T-cell (primary cell): ENCODE data around the gene DRC7. TPM values are rescaled to one million over a fixed set of nuclear protein-coding genes. Genes with fewer than 3 reads are reported as not detected.
"Not testable (repeated sequence)": the region's sequence is repeated elsewhere in the genome, so short reads cannot be mapped to it uniquely, and the experiment has no call there.

Experiments
- ATAC-seq, 4 experiments: fragments of 200-7000 bp in 3 of 4; fragments of 150-1000 bp in 1 of 4; cut with Tn5 transposase; replicated peaks in 1 of 4; 1 replicate in 3 of 4; 2 replicates in 1 of 4; pipeline ENCODE4 v1.10.0; 2021; ENCODE audit warnings: moderate library complexity in 3 of 4, mild to moderate bottlenecking in 2 of 4, moderate number of reproducible peaks in 1 of 4
- CTCF ChIA-PET, 2 donors: fragments of 300-600 bp; sonication (Branson Sonifier 250); formaldehyde crosslinking; loops; one replicate each; lab custom pipeline; 2022; ENCODE audit warnings: antibody characterized with exemption in 2 of 2; lab: Charles Lee
- POLR2A ChIA-PET, 2 donors: fragments of 300-600 bp; sonication (Branson Sonifier 250); formaldehyde crosslinking; loops; one replicate each; lab custom pipeline; 2022; ENCODE audit warnings: antibody characterized with exemption in 2 of 2; lab: Charles Lee
- DNase-seq, 35 experiments: peaks; one replicate each; pipeline versions ENCODE4 v3.0.0 to v3.0.0-alpha.2; 2013 to 2023
- H3K27ac ChIP-seq: one replicate; pipeline ENCODE4 v1.5.1; 2013; ENCODE audit warnings: low read length
- H3K27me3 ChIP-seq, 2 experiments: replicated peaks in 1 of 2; 1 replicate in 1 of 2; 2 replicates in 1 of 2; pipeline versions ENCODE4 v1.6.1 to v1.7.0; 2013; ENCODE audit warnings: low read length in 1 of 2, mixed read lengths in 1 of 2; ENCODE audit not compliant: control insufficient read depth in 2 of 2, insufficient read depth in 2 of 2; ENCODE audit errors: extremely low read depth in 1 of 2
- H3K36me3 ChIP-seq, 2 donors: 1 replicate in 1 of 2; 2 replicates in 1 of 2; pipeline versions ENCODE4 v1.6.1 to v1.7.0; 2013; ENCODE audit warnings: low read length in 1 of 2; ENCODE audit not compliant: control insufficient read depth in 2 of 2, insufficient read depth in 1 of 2; ENCODE audit errors: extremely low read depth in 1 of 2
- H3K4me1 ChIP-seq, 2 experiments: 1 replicate in 1 of 2; 2 replicates in 1 of 2; pipeline versions ENCODE4 v1.6.1 to v1.7.0; 2013; ENCODE audit warnings: low read length in 2 of 2, mixed read lengths in 1 of 2; ENCODE audit not compliant: insufficient read depth in 2 of 2, control insufficient read depth in 1 of 2; ENCODE audit errors: extremely low read depth in 1 of 2
- H3K4me3 ChIP-seq, 2 donors: 1 replicate in 1 of 2; 2 replicates in 1 of 2; pipeline versions ENCODE4 v1.5.1 to v1.7.0; 2013; ENCODE audit warnings: mild to moderate bottlenecking in 2 of 2, low read length in 1 of 2, moderate library complexity in 1 of 2; ENCODE audit not compliant: control insufficient read depth in 1 of 2; ENCODE audit errors: extremely low read depth in 1 of 2
- H3K9me3 ChIP-seq: 2 replicates; pipeline ENCODE4 v1.7.0; 2013
- H3K27ac Mint-ChIP-seq, 2 donors: one replicate each; pipeline ENCODE4 v1.8.0; 2020 to 2021; ENCODE audit warnings: mild to moderate bottlenecking in 2 of 2, mixed read lengths in 2 of 2
- H3K27me3 Mint-ChIP-seq, 2 donors: one replicate each; pipeline ENCODE4 v1.8.0; 2021 to 2022; ENCODE audit warnings: mixed read lengths in 2 of 2
- H3K36me3 Mint-ChIP-seq: one replicate; pipeline ENCODE4 v1.8.0; 2021; ENCODE audit warnings: mixed read lengths
- H3K4me1 Mint-ChIP-seq, 3 donors: one replicate each; pipeline ENCODE4 v1.8.0; 2020 to 2022; ENCODE audit warnings: mixed read lengths in 3 of 3, mild to moderate bottlenecking in 1 of 3
- H3K4me3 Mint-ChIP-seq, 3 donors: one replicate each; pipeline ENCODE4 v1.8.0; 2020 to 2022; ENCODE audit warnings: mild to moderate bottlenecking in 3 of 3, mixed read lengths in 3 of 3, moderate library complexity in 3 of 3
- H3K9me3 Mint-ChIP-seq, 3 donors: one replicate each; pipeline ENCODE4 v1.8.0; 2020 to 2022; ENCODE audit warnings: mixed read lengths in 3 of 3
- WGBS: methylation state at CpG from one replicate; pipeline ENCODE4 v1.1.5; 2013; ENCODE audit warnings: missing lambda C conversion rate; ENCODE audit not compliant: insufficient coverage; 5-methylcytosine and 5-hydroxymethylcytosine counted together
- total RNA-seq, 35 experiments: library from RNA in 6 of 35; stranded (reverse) in 6 of 35; fragments of 120-200 nt in 1 of 35; gene quantifications; one replicate each; pipeline versions ENCODE4 v1.2.1 to v1.2.4 and lab custom pipeline; 2013 to 2026

The DRC7 gene
- total RNA-seq, 5 donors from 2014 or later (not counting 1 experiment from before 2014, with no cell fraction given): not detected

GRCh38 chr16:57667526-57668262 lies 26.9 kb upstream of the DRC7 start:
- no peak overlapping the region for H3K27ac ChIP-seq
- CTCF ChIA-PET: no interaction called here

GRCh38 chr16:57668263-57668571 lies 26.4 kb upstream of the DRC7 start, which contains the start of gene ADGRG3:
Gene ADGRG3, plus strand, starts transcription at chr16:57668306. Its CDS starts 42 bp downstream, at chr16:57668348.
- DNase-seq (no peak), ATAC-seq (no peak)
- peaks cover under 1 to 1% of the 10 kb centered on the region in 2 donors for H3K27me3 Mint-ChIP-seq
- Histone ChIP-seq H3K27ac (no peak within 1 kb of the TSS), H3K4me1 (no peaks in the 10 kb centered on the region), H3K4me3 (no peak within 1 kb of the TSS), H3K9me3 (no peaks in the 10 kb centered on the region), H3K36me3 (peaks cover 0 to 3% of the 10 kb centered on the region in 2 donors), H3K27me3 (peaks cover 0 to 8% of the 10 kb centered on the region in 2 experiments)
- ChIA-PET CTCF (no interaction called here), POLR2A (no interaction called here)
- H3K36me3 Mint-ChIP-seq: no peaks in the 10 kb centered on the region
- H3K9me3 Mint-ChIP-seq: no peaks in the 10 kb centered on the region
- no peaks in the 10 kb centered on the region for H3K4me1 Mint-ChIP-seq
- no peak within 1 kb of the TSS for H3K27ac Mint-ChIP-seq
- 80% methylated on average over 7 of the region's 11 CpGs for WGBS
- no peak within 1 kb of the TSS for H3K4me3 Mint-ChIP-seq

More at GRCh38 chr16:57667526-57668262, 26.9 kb upstream of the DRC7 start:
- Histone ChIP-seq H3K4me3 (no peak overlapping the region), H3K4me1 (no peaks in the 10 kb centered on the region), H3K27me3 (peaks cover 0 to 5% of the 10 kb centered on the region in 2 experiments), H3K9me3 (no peaks in the 10 kb centered on the region), H3K36me3 (peaks cover 0 to 6% of the 10 kb centered on the region in 2 donors)
- Mint-ChIP-seq H3K4me3 (no peak overlapping the region), H3K4me1 (no peaks in the 10 kb centered on the region), H3K9me3 (no peaks in the 10 kb centered on the region), H3K27ac (no peak overlapping the region), H3K27me3 (peaks cover 0 to 1% of the 10 kb centered on the region in 2 donors), H3K36me3 (no peaks in the 10 kb centered on the region)
- no peak for ATAC-seq
- POLR2A ChIA-PET: interaction anchor here in 1 of 2 donors (0.5 kb wide), 1 partner anchor 55 kb away, joined by 5 read pairs; no protein-coding TSS in a partner anchor
- peak in 22 of 35 experiments; percentile 12 to 73 (median 34) for DNase-seq
- 89% methylated on average over 9 of the region's 17 CpGs for WGBS

DNA sequence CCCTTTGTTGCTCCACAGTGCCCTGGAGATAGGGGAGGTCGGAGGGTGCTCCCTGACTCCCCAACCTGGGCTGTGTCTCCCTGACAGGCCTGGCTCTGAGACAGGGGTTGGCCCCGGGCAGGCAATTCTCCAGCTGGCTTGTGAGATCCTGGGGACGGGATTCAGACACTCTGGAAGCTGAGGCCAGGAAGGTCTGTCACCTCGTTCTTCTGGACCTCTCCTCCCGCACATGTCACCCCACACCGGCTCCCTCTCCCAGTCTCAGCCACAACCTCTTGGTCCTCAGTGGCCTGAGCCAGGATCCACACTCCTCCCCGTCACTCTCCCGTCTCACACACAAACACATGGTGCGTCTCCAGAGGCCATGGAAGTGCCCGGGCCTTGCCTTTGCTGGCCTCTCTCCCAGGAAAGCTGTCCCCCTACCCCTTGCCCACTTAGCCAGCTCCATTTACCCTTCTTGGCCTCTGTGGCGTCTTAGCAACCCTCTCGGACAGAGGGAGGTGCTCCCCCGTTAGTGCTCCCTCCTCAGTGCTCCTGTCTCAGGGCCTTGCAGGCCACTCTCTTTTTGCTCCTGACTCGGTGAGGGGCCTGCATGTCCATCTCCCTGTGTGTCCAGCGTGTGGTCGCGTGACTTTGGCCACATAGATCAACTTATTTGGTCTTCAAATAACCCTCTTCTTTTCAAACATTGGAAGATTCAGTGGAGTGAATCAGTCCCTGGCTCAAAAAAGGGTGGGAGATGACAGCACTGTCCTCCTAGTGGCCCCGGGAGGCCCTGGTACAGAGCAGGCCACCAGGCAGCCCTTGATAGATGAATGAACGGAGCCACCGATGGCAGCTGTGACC lies 25.8 kb upstream of the DRC7 start:
- no peak for ATAC-seq
- H3K27me3 ChIP-seq: peaks cover 0 to 9% of the 10 kb centered on the region in 2 experiments
- H3K4me1 ChIP-seq: no peaks in the 10 kb centered on the region
- Mint-ChIP-seq H3K4me3 (no peak overlapping the region), H3K27me3 (peaks cover 1 to 7% of the 10 kb centered on the region in 2 donors), H3K9me3 (no peaks in the 10 kb centered on the region), H3K36me3 (no peaks in the 10 kb centered on the region), H3K4me1 (no peaks in the 10 kb centered on the region), H3K27ac (no peak overlapping the region)
- DNase-seq: no peak
- no peaks in the 10 kb centered on the region for H3K9me3 ChIP-seq
- CTCF ChIA-PET: no interaction called here
- POLR2A ChIA-PET: no interaction called here
- 84% methylated on average over 16 of the region's 20 CpGs for WGBS
- no peaks in the 10 kb centered on the region for H3K36me3 ChIP-seq
- no peak overlapping the region for H3K4me3 ChIP-seq
- no peak overlapping the region for H3K27ac ChIP-seq

GRCh38 chr16:57669476-57670162 lies 25.0 kb upstream of the DRC7 start:
- ChIA-PET CTCF (no interaction called here), POLR2A (interaction anchor here in 1 of 2 donors (0.5 kb wide), 1 partner anchor 21 kb away, joined by 3 read pairs; no protein-coding TSS in a partner anchor)
- H3K4me1 ChIP-seq: no peaks in the 10 kb centered on the region
- Mint-ChIP-seq H3K9me3 (no peaks in the 10 kb centered on the region), H3K27ac (no peak overlapping the region), H3K4me3 (no peak overlapping the region), H3K27me3 (peaks cover 1 to 8% of the 10 kb centered on the region in 2 donors), H3K4me1 (no peaks in the 10 kb centered on the region), H3K36me3 (no peaks in the 10 kb centered on the region)
- no peak overlapping the region for H3K27ac ChIP-seq
- H3K27me3 ChIP-seq: peaks cover 0 to 9% of the 10 kb centered on the region in 2 experiments
- no peaks in the 10 kb centered on the region for H3K36me3 ChIP-seq
- ATAC-seq (no peak), DNase-seq (peak in 1 of 35 experiments; percentile 14)
- no peak overlapping the region for H3K4me3 ChIP-seq
- H3K9me3 ChIP-seq: no peaks in the 10 kb centered on the region
- WGBS: 82% methylated on average over 8 of the region's 12 CpGs

- DNase-seq (no peak), ATAC-seq (no peak)
- Mint-ChIP-seq H3K4me1 (no peaks in the 10 kb centered on the region), H3K4me3 (no peak overlapping the region), H3K9me3 (no peaks in the 10 kb centered on the region), H3K27me3 (peaks cover 1 to 8% of the 10 kb centered on the region in 2 donors), H3K27ac (no peak overlapping the region), H3K36me3 (no peaks in the 10 kb centered on the region)
- H3K27ac ChIP-seq: no peak overlapping the region
- ChIA-PET CTCF (no interaction called here), POLR2A (no interaction called here)
- no peaks in the 10 kb centered on the region for H3K4me1 ChIP-seq
- H3K9me3 ChIP-seq: no peaks in the 10 kb centered on the region
- H3K4me3 ChIP-seq: no peak overlapping the region
- no peaks in the 10 kb centered on the region for H3K36me3 ChIP-seq
- H3K27me3 ChIP-seq: peaks cover 0 to 9% of the 10 kb centered on the region in 2 experiments
- 58% methylated on average over 4 of the region's 4 CpGs for WGBS
Observed at GRCh38 chr16:57670196-57670595, 24.4 kb upstream of the DRC7 start.

GRCh38 chr16:57671451-57671850 lies 23.2 kb upstream of the DRC7 start:
- ATAC-seq, DNase-seq, H3K36me3 ChIP-seq, H3K4me3 ChIP-seq, H3K36me3 Mint-ChIP-seq, H3K27ac ChIP-seq, H3K4me1 Mint-ChIP-seq, H3K9me3 Mint-ChIP-seq, H3K27me3 ChIP-seq, H3K9me3 ChIP-seq, H3K4me3 Mint-ChIP-seq, H3K4me1 ChIP-seq, H3K27ac Mint-ChIP-seq, H3K27me3 Mint-ChIP-seq: not testable (repeated sequence)
- ChIA-PET CTCF (interaction anchor here in 1 of 2 donors (0.6 kb wide), 1 partner anchor 363 kb away, joined by 3 read pairs; no protein-coding TSS in a partner anchor), POLR2A (interaction anchor here in 1 of 2 donors (0.6 kb wide), 1 partner anchor 868 kb away, joined by 4 read pairs; no protein-coding TSS in a partner anchor)
- no CpG with 5 or more reads among the region's 7 CpGs for WGBS
